ENCODE measurements around the gene TMEM181.

DNA sequence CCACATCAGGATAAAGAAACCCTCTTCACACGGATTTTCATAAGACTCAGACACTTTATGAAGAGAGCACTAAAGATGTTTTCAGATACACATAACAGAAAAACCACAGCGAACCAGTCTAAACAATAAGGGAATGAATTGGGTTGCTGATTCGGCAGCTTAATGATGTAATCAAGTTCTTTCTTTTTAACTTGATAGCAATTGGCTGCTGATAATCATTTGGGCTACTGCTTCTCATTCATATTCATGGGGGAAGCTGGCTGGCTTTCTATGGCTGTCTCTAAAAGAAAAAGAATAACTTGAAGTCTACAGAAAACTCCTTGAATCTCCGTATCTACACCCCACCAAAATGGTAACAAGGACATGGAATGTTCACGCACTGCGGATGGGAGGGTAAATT is 20.0 kb upstream of the TMEM181 start:
- TF ChIP-seq, protein P1, sequence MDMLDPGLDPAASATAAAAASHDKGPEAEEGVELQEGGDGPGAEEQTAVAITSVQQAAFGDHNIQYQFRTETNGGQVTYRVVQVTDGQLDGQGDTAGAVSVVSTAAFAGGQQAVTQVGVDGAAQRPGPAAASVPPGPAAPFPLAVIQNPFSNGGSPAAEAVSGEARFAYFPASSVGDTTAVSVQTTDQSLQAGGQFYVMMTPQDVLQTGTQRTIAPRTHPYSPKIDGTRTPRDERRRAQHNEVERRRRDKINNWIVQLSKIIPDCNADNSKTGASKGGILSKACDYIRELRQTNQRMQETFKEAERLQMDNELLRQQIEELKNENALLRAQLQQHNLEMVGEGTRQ (IDR thresholded peaks at IDR 0.05) = no peak
- TF ChIP-seq SMC3 (IDR thresholded peaks at IDR 0.05) (no peak), RNF2 (IDR thresholded peaks at IDR 0.05; ENCODE audit: borderline replicate concordance, low read depth) (no peak)
